Vagina (tissue), 2 donors: ENCODE measurements around the gene LRRC45.

Experiments
- CTCF ChIP-seq, 3 experiments: fragments of 450-650 bp in 2 of 3; fragments of 200-600 bp in 1 of 3; sonication (generic) in 1 of 3; IDR thresholded peaks; one replicate each; pipeline ENCODE4 v1.5.1; 2017 to 2019; ENCODE audit warnings: antibody characterized with exemption in 3 of 3, mild to moderate bottlenecking in 2 of 3, moderate library complexity in 2 of 3
- POLR2A ChIP-seq, 2 donors: fragments of 450-650 bp; IDR thresholded peaks; one replicate each; pipeline ENCODE4 v1.6.1; 2017; ENCODE audit warnings: antibody characterized with exemption in 2 of 2, mild to moderate bottlenecking in 2 of 2, moderate library complexity in 2 of 2
- POLR2AphosphoS5 ChIP-seq, 2 donors: sonication (generic); formaldehyde crosslinking; IDR thresholded peaks; one replicate each; pipeline ENCODE4 v1.9.0; 2017; ENCODE audit warnings: antibody characterized with exemption in 2 of 2, mild to moderate bottlenecking in 2 of 2, low read depth in 1 of 2; ENCODE audit not compliant: insufficient read depth in 1 of 2

DNA sequence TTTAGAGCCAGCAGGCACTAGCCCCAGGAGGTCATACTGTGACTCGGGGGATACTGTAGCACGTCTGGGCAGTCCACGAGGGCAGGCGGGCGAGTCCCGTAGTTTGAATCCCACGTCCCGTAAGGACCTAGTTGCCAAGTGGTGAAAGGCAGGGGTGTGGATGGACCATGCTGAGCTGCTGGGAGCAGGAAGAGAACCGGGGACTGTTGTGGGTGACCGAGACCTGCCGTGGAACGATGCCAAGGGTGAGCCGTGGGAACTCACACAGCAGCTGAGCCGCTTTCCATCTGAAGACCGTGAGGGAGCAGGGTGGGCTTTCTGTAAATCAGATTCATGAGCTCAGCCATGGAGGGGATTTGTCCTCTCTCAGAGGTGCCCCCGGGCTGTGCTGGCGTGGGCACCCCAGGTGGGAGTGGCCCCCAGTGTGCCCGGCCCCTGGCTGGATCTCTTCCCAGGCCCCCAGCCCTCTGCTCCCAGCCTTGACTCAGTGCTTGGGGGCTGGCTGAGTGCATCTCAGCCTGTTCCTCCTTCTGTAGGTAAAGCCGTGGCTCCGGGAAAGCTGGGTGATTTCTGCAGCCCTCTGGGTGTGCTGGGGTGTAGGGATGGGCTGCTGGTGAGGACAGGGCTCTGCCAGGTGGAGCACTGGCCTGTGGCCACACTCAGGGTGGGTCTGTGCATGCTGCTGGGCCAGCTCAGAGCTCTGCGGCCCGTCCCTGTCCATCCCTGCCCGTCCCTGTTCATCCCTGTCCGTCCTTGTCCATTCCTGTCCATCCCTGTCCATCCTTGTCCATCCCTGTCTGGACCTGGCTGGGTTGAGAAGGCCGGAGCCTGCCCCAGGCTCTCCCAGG, 32.0 kb upstream of the LRRC45 start:
- TF ChIP-seq CTCF (IDR thresholded peaks at IDR 0.05) (no peak), POLR2A (IDR thresholded peaks at IDR 0.05) (no peak), POLR2AphosphoS5 (IDR thresholded peaks at IDR 0.05; ENCODE audit: insufficient read depth in 1 of 2, low read depth in 1 of 2) (no peak)
